ENCODE measurements around the gene KNTC1.

KNTC1 gene

DNA sequence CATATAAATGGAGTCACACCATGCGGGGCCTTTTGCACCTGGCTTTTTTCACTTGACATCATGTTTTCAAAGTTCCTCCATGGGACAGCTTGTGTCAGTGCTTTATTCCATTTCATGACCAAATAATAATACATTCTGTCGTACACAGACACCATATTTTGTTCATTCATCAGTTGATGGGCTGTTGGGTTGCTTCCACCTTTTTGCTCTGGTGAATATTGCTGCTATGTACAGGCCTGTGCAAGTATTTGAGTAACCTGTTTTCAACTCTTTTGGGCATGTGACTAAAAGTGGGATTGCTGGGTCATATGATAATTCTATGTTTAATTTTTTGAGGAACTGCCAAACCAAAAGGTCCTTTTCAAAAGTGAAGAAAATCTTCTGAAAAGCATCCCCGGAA is 129.2 kb downstream of the KNTC1 start:
- no peak for DNase-seq

DNA sequence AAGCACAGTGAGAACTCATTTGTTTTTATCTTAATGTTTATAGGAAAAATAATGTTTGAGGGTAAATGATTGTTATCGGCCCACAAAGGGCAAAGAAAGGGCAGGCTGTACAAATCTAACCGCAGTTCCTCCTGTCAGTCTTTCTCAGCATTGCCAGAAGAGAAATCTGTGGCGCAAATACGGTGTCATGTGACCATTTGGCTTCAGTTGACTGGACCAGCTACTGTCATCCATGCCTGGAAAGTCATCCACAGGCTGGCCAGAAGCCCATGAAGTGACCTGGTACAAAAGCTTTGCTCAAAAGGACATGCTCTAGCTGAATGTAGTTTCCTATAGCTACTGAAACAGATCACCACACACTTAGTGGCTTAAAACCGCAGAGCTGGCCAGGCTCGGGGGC is 132.5 kb downstream of the KNTC1 start:
- no peak for DNase-seq

DNA sequence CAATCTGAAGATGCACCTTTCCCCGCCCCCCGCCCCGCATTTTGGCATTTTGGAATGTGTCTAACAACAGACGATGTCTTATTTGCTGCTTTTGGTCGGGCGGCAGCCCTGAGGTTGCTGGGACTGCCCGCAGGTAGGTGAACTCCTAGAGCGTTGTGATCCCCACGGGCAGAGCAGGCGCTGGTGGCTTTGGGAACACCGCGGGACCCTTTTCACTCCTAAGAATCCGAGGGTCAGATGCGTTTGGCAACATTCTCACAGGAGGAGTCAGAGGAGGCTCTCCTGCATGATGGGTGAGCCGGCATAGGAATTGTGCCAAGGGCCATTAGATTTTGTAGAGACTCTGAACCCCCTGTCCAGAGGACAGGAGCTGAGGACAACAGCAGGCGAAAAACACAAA is 134.2 kb downstream of the KNTC1 start:
- DNase-seq = no peak

DNA sequence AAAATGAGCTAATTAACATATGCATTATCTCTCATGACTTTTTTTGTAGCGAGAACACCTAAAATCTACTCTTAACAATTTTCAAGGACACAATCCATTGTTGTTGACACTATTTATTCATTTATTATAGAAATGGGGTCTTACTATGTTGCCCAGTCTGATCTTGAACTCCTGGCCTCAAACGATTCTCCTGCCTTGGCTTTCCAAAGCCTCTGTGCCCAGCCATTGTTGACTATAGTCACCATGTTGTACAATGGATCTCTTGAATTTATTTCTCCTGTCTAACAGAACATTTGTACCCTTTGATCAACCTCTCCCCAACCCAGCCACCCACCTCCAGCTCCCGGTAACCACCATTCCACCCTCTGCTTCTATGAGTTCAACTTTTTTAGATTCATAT is 134.9 kb downstream of the KNTC1 start:
- DNase-seq = no peak

DNA sequence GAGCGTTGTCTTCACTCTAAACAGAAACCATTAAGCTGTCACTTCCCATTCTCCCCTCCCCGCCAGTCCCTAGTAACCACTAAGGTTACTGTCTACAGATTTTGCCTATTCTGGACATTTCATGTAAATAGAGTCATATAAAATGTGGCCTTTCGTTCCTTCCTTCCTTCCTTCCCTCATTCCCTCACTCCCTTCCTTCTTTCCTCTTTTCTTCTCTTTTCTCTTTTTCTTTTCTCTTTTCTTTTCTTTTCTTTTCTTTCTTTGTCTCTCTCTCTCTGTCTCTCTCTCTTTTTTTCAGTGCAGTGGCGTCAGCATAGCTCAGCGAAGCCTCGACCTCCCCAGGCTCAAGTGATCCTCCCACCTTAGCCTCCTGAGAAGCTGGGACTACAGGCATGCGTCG is 138.3 kb downstream of the KNTC1 start:
- DNase-seq = no peak

DNA sequence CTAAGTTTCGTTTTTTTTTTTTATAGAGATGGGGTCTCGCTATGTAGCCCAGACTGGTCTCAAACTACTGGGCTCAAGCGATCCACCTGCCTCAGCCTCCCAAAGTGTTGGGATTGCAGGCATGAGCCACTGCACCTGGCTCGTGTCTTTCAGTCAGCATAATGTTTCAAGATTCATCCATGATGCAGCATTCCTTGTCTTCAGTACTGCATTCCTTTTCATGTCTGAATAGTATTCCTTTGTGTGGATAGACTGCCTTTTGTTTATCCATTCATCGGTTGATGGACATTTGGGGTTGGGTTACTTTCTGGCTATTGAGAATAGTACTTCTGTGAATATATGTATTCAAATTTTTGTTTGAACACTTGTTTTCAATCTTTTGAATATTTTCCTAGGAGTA is 138.7 kb downstream of the KNTC1 start:
- no peak for DNase-seq

DNA sequence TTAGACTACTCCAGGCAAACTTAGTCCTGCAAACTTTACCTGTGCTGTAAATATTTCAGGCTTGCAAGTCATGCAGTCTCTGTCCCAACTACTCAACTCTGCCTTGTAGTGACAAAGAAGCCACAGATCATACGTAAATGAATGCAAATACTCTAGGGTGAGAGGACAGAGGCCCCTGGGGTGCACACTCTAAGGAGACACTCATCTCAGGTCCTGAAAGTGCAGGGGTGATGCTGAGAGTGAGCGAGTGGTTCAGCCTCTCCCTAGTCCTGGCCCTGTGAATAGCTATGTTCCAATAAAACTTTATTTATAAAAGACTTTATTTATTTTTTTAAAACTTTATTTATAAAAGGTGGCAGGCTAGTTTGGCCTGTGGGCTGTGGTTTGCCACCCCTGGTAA is 141.2 kb downstream of the KNTC1 start:
- no peak for DNase-seq

DNA sequence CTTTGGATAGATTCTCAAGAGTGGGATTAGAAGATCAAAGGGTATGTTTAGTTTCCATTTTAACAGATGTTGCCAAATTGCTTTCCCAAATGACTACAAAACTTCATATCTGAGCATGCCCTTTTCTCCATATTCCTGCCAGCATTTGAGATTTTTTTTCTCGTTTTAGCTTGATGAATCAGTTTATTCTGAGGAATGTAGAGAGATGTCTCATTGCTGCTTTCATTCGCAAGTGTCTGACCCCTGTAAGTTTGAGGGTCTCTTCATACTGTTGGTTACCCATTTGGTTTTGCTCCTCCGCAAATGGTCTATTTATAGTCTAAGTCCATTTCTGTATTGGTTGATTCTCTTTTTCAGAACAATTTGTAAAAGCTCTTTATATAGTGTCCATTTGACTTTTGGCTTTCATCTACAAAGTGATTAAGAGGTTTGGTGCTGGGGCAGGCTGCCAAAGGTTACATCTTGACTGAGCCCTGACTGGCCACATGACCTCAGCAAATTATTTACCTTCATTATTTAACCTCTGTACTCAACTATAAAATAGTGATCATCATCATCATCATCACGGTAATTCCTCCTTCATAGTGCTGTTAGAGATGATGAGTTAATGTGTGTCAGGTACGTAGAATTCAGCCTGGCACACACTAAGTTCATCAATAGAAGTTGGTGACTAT is 142.5 kb downstream of the KNTC1 start:
- DNase-seq = no peak

DNA sequence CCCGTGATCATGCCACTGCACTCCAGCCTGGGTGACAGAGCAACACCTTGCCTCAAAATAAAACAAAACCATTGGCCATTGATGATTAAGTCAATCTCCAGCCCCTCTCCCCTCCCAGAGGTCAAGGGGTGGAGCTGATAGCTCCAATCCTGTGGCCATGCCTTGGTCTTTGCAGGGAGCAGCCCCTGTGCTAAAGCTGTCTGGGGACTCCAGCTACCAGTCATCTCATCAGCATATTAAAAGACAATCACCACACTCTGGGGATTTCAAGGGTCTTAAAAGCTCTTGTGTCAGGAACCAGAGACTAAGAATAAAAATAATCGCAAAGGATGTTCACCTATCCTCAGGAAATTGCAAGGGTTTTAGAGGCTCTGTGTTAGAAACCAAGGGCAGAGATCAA is 145.5 kb downstream of the KNTC1 start:
- DNase-seq = no peak

Measured in NCI-H446 treated with DMSO at 0.1 percent for 48 hours (cell line).